Upper lobe of right lung (tissue), 1 donor: ENCODE results near the gene PHOX2A. TPM values are rescaled to one million over a fixed set of nuclear protein-coding genes. Genes with fewer than 3 reads are reported as not detected.
"Not testable (repeated sequence)": the region's sequence is repeated elsewhere in the genome, so short reads cannot be mapped to it uniquely, and the experiment has no call there.

Experiments used
- ATAC-seq: fragments of 200-7000 bp; cut with Tn5 transposase; one replicate; pipeline ENCODE4 v1.9.1; 2020; ENCODE audit warnings: mild to moderate bottlenecking, moderate library complexity
- DNase-seq: peaks from one replicate; pipeline ENCODE4 v3.0.0-alpha.2; 2020
- H3K27ac ChIP-seq: fragments of 200-600 bp; one replicate; pipeline ENCODE4 v1.8.0; 2022
- H3K27me3 ChIP-seq: fragments of 200-600 bp; one replicate; pipeline ENCODE4 v1.8.0; 2022; ENCODE audit warnings: mild to moderate bottlenecking
- H3K36me3 ChIP-seq: fragments of 200-600 bp; one replicate; pipeline ENCODE4 v1.8.0; 2022
- H3K4me1 ChIP-seq: fragments of 200-600 bp; one replicate; pipeline ENCODE4 v1.8.0; 2022
- H3K4me3 ChIP-seq: fragments of 200-600 bp; one replicate; pipeline ENCODE4 v1.8.0; 2022; ENCODE audit warnings: mild to moderate bottlenecking
- H3K9me3 ChIP-seq: fragments of 200-600 bp; one replicate; pipeline ENCODE4 v1.8.0; 2022
- CTCF ChIP-seq: fragments of 200-600 bp; IDR thresholded peaks from one replicate; pipeline ENCODE4 v1.8.0; 2022; ENCODE audit warnings: antibody characterized with exemption
- intact Hi-C: fragments of 100-400 bp; cut with DNase I; formaldehyde crosslinking; loops from one replicate; pipeline ENCODE4 v1.11.0; 2022
- total RNA-seq: library from RNA; stranded (reverse); fragmentation: NEBNext Ultra II Directional; extraction: Animal tissue kit (Norgen Biotek cat#: 25700); gene quantifications from one replicate; pipeline ENCODE4 v1.2.1, GENCODE V29; 2021
- donor health status: DM: no; HTN: yes; CAD: no; lungs with severe emphysema.

PHOX2A gene
- total RNA-seq, 1 donor from 2014 or later, result not detected

GRCh38 chr11:72267956-72268617 is 24.1 kb upstream of the PHOX2A start:
- no peak for TF ChIP-seq CTCF
- Histone ChIP-seq H3K36me3 (no peaks in the 10 kb centered on the region), H3K4me1 (no peaks in the 10 kb centered on the region), H3K4me3 (no peak overlapping the region), H3K27ac (no peak overlapping the region), H3K27me3 (peaks cover 11% of the 10 kb centered on the region), H3K9me3 (no peaks in the 10 kb centered on the region)
- ATAC-seq (no peak), DNase-seq (no peak)
- intact Hi-C loops, result no loop called here

- intact Hi-C loops, H3K9me3 ChIP-seq, ATAC-seq, H3K27ac ChIP-seq, H3K36me3 ChIP-seq, H3K4me1 ChIP-seq, H3K4me3 ChIP-seq, DNase-seq: not testable (repeated sequence)
- H3K27me3 ChIP-seq, result peaks cover 16% of the 10 kb centered on the region
Observed at GRCh38 chr11:72266960-72267359, 23.0 kb upstream of the PHOX2A start.

GRCh38 chr11:72265951-72266350 is 22.0 kb upstream of the PHOX2A start:
- Histone ChIP-seq H3K27ac (no peak overlapping the region), H3K4me1 (no peaks in the 10 kb centered on the region), H3K36me3 (no peaks in the 10 kb centered on the region), H3K9me3 (no peaks in the 10 kb centered on the region), H3K4me3 (no peak overlapping the region), H3K27me3 (peaks cover 16% of the 10 kb centered on the region)
- no peak for ATAC-seq
- no peak for TF ChIP-seq CTCF
- intact Hi-C loops, result no loop called here
- no peak for DNase-seq

GRCh38 chr11:72263361-72263760 is 19.4 kb upstream of the PHOX2A start:
- H3K27ac ChIP-seq, result no peak overlapping the region
- ATAC-seq (no peak), DNase-seq (no peak)
- intact Hi-C loops, result no loop called here
- H3K4me3 ChIP-seq, result no peak overlapping the region
- no peaks in the 10 kb centered on the region for H3K9me3 ChIP-seq
- H3K27me3 ChIP-seq, result peaks cover 11% of the 10 kb centered on the region
- no peak for TF ChIP-seq CTCF
- no peaks in the 10 kb centered on the region for H3K4me1 ChIP-seq
- no peaks in the 10 kb centered on the region for H3K36me3 ChIP-seq

- Histone ChIP-seq H3K27me3 (peaks cover 11% of the 10 kb centered on the region), H3K36me3 (no peaks in the 10 kb centered on the region), H3K4me3 (no peak overlapping the region), H3K9me3 (no peaks in the 10 kb centered on the region), H3K27ac (no peak overlapping the region), H3K4me1 (no peaks in the 10 kb centered on the region)
- intact Hi-C loops, result no loop called here
- DNase-seq, result no peak
- TF ChIP-seq CTCF, result no peak
- ATAC-seq, result no peak
Observed at GRCh38 chr11:72260574-72260973, 16.6 kb upstream of the PHOX2A start.

GRCh38 chr11:72259490-72259889 is 15.5 kb upstream of the PHOX2A start:
- no peak for TF ChIP-seq CTCF
- DNase-seq (no peak), ATAC-seq (no peak)
- H3K9me3 ChIP-seq, result no peaks in the 10 kb centered on the region
- peaks cover 14% of the 10 kb centered on the region for H3K27me3 ChIP-seq
- no peaks in the 10 kb centered on the region for H3K4me1 ChIP-seq
- H3K27ac ChIP-seq, result no peak overlapping the region
- no peak overlapping the region for H3K4me3 ChIP-seq
- intact Hi-C loops, result no loop called here
- H3K36me3 ChIP-seq, result no peaks in the 10 kb centered on the region
